ENCODE results near the gene TFIP11.

Gene TFIP11

DNA sequence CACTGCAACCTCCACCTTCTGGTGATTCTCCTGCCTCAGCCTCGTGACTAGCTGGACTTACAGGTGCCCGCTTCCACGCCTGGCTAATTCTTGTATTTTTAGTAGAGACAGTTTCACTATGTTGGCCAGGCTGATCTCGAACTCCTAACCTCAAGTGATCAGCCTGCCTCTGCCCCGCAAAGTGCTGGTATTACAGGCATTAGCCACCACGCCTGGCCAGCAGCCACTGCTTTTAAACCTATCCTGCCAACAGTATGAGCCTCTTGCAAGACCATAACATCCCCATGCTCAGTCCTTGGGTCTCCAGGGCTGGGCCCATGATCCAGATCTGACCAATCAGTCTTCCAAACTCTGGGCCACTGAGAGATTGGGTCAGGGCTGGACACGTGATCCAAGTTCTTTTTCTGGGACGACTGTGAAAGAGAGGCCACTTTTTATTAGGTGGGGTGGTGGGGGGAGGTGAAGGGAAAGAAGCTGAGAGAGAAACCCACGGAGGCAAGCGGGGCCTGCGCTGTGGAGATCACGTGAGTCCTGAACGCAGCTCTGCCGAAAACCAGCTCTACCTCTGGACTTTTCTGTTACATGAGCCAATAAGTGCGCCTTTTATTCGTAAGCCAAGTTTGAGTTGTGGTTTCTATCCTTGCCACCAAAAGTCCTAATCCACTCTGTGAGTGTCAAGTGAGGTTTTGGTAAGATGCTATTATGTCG lies 65.3 kb downstream of the TFIP11 start:
- TF ChIP-seq, protein P1, sequence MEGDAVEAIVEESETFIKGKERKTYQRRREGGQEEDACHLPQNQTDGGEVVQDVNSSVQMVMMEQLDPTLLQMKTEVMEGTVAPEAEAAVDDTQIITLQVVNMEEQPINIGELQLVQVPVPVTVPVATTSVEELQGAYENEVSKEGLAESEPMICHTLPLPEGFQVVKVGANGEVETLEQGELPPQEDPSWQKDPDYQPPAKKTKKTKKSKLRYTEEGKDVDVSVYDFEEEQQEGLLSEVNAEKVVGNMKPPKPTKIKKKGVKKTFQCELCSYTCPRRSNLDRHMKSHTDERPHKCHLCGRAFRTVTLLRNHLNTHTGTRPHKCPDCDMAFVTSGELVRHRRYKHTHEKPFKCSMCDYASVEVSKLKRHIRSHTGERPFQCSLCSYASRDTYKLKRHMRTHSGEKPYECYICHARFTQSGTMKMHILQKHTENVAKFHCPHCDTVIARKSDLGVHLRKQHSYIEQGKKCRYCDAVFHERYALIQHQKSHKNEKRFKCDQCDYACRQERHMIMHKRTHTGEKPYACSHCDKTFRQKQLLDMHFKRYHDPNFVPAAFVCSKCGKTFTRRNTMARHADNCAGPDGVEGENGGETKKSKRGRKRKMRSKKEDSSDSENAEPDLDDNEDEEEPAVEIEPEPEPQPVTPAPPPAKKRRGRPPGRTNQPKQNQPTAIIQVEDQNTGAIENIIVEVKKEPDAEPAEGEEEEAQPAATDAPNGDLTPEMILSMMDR (IDR thresholded peaks at IDR 0.05; ENCODE audit: low read depth, low read length, missing control alignments), result no peak
- DNase-seq (ENCODE audit: low read depth), result no peak
- H3K4me3 ChIP-seq (ENCODE audit: low read depth, low read length), result no peak overlapping the region

GRCh38 chr22:26445577-26446275 lies 66.5 kb downstream of the TFIP11 start:
- TF ChIP-seq, protein P1 (IDR thresholded peaks at IDR 0.05; ENCODE audit: low read depth, low read length, missing control alignments), result no peak
- no peak for DNase-seq (ENCODE audit: low read depth)
- no peak overlapping the region for H3K4me3 ChIP-seq (ENCODE audit: low read depth, low read length)

- DNase-seq (ENCODE audit: low read depth), result no peak
- H3K4me3 ChIP-seq (ENCODE audit: low read depth, low read length), result no peak overlapping the region
- TF ChIP-seq, protein P1 (IDR thresholded peaks at IDR 0.05; ENCODE audit: low read depth, low read length, missing control alignments), result no peak
Observed at GRCh38 chr22:26444777-26445176, 67.5 kb downstream of the TFIP11 start.

DNA sequence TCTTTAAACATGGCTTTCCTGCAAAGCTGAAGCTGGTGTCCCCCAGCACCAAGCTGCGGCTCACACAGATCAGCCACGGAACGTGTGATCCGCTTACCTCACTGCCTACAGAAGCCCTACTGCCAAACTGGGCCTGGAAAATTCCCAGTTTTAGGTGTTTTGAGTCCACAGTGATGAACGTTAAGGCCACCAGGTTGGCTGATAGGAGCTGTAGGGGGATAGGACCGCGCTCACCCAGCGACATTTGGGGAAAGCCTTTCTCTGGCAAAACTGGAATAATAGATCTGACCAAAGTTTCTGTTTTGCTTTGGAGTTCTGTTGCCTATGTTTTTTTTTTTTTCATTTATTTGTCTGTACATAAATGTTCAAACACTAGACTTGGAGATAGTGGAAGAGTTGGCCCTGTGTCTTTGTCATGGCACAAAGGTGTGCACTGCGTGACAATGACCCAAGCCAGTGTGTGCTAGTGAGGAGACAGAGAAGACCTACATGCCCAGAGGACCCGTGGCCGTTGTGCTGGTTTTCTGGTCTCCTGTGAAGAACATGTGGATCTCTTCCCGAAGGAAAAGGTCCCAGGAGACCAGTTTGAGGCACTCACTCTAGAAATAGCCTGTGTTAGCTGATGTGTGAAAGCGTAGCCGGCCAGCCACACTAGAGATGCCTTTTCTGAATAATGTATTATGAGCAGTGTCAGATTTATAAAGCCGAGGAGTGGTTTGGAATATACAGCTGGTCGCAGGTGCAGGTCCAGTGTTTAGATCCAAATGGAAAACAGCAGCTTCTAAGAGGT lies 68.2 kb downstream of the TFIP11 start:
- DNase-seq (ENCODE audit: low read depth), result no peak
- TF ChIP-seq, protein P1 (IDR thresholded peaks at IDR 0.05; ENCODE audit: low read depth, low read length, missing control alignments), result no peak

DNA sequence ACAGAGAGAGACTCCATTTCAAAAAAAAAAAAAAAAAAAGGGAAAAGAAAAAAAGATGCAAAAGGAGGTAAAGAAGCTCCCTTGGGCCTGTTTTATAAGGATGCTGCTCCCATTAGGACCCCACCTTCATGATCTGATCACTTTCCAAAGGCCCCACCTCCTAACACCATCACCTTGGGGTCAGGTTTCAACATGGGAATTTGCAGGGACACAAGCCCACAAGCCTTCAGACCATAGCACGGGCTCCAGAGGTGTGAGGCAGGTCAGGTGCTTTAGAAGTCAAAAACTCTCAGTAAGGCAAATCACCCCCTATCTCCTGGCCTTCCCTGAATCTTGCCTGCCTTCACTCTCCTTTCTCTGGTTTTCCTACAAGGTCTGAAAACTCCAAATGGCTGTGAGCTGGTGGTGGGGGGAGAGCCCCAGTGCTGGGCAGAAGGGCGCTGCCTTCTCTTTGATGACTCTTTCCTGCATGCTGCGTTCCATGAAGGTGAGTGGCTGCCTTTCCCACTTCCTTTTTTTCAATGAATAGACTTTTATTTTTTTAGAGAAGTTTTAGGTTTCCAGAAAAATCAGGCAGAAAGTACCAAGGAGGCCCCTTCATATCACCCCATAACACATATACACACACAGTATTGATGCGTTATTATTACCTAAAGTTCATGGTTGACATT lies 70.1 kb downstream of the TFIP11 start:
- TF ChIP-seq, protein P1 (IDR thresholded peaks at IDR 0.05; ENCODE audit: low read depth, low read length, missing control alignments), result no peak
- DNase-seq (ENCODE audit: low read depth), result no peak
- no peak overlapping the region for H3K4me3 ChIP-seq (ENCODE audit: low read depth, low read length)

More for the DNA sequence above, 68.2 kb downstream of the TFIP11 start:
- H3K4me3 ChIP-seq (ENCODE audit: low read depth, low read length), result no peak overlapping the region

Measured in GM12864 (cell line).